Gastroesophageal sphincter (tissue), 4 donors: ENCODE measurements around the gene RPS14. TPM values are rescaled to one million over a fixed set of nuclear protein-coding genes. Genes with fewer than 3 reads are reported as not detected.

ENCODE experiments used
- ATAC-seq: fragments of 150-250 bp; one replicate; pipeline ENCODE4 v1.9.1; 2016; ENCODE audit warnings: mild to moderate bottlenecking, moderate library complexity
- H3K27ac ChIP-seq, 4 donors: fragments of 200-600 bp; sonication (generic) in 3 of 4; 1 replicate in 3 of 4; 2 replicates in 1 of 4; pipeline ENCODE4 v1.5.1; 2016 to 2019
- H3K27me3 ChIP-seq: fragments of 200-600 bp; sonication (generic); one replicate; pipeline ENCODE4 v1.5.1; 2019
- H3K36me3 ChIP-seq, 2 donors: fragments of 200-600 bp; sonication (generic); one replicate each; pipeline ENCODE4 v1.5.1; 2019; ENCODE audit warnings: control low read depth in 1 of 2
- H3K4me1 ChIP-seq, 3 donors: fragments of 200-600 bp; sonication (generic); 1 replicate in 2 of 3; 2 replicates in 1 of 3; pipeline ENCODE4 v1.5.1; 2016 to 2019; ENCODE audit warnings: control low read depth in 2 of 3
- H3K4me3 ChIP-seq, 2 donors: fragments of 200-600 bp; sonication (generic); one replicate each; pipeline ENCODE4 v1.5.1; 2019; ENCODE audit warnings: mild to moderate bottlenecking in 1 of 2, moderate library complexity in 1 of 2
- H3K9me3 ChIP-seq, 3 donors: fragments of 200-600 bp; sonication (generic); one replicate each; pipeline ENCODE4 v1.5.1; 2017 to 2019; ENCODE audit warnings: control low read depth in 2 of 3
- CTCF ChIP-seq, 4 experiments: fragments of 200-600 bp in 2 of 4; fragments of 450-650 bp in 2 of 4; sonication (generic) in 1 of 4; IDR thresholded peaks; one replicate each; pipeline ENCODE4 v1.5.1; 2017 to 2019; ENCODE audit warnings: antibody characterized with exemption in 4 of 4, mild to moderate bottlenecking in 2 of 4, moderate library complexity in 2 of 4
- EP300 ChIP-seq: sonication (generic); formaldehyde crosslinking; IDR thresholded peaks from one replicate; pipeline ENCODE4 v1.6.1; 2017; ENCODE audit warnings: antibody characterized with exemption, mild to moderate bottlenecking
- POLR2A ChIP-seq, 2 donors: fragments of 450-650 bp; IDR thresholded peaks; one replicate each; pipeline ENCODE4 v1.6.1; 2017; ENCODE audit warnings: antibody characterized with exemption in 2 of 2, mild to moderate bottlenecking in 2 of 2, moderate library complexity in 1 of 2
- POLR2AphosphoS5 ChIP-seq: sonication (generic); formaldehyde crosslinking; IDR thresholded peaks from one replicate; pipeline ENCODE4 v1.6.1; 2017; ENCODE audit warnings: antibody characterized with exemption
- WGBS, 2 donors: methylation state at CpG; one replicate each; pipeline ENCODE4 v1.1.5; 2018; ENCODE audit warnings: low coverage in 1 of 2; 5-methylcytosine and 5-hydroxymethylcytosine counted together
- total RNA-seq, 4 donors: library from RNA; depleted of rRNA; stranded (reverse); fragments of >200 nt; gene quantifications; one replicate each; pipeline ENCODE4 v1.1.0, GENCODE V29; 2016

RPS14 gene
- total RNA-seq, 4 donors from 2014 or later = 1,275 to 3,828 (median 2,502) TPM

GRCh38 chr5:150413176-150413901 is 36.2 kb downstream of the RPS14 start:
- peak overlapping the region; percentile 24 to 87 (median 80) for H3K27ac ChIP-seq
- no peak for ATAC-seq
- WGBS, 2 donors = 34 to 52% methylated on average over 10 of the region's 12 CpGs

GRCh38 chr5:150412319-150413175 is 37.0 kb downstream of the RPS14 start, which contains the start of gene CD74:
CD74 (minus strand) TSS chr5:150412910; CDS start chr5:150412749, 161 bp downstream.
- 11% methylated on average over 11 of the region's 20 CpGs; no CpG with 5 or more reads in 1 of the 2 donors for WGBS, 2 donors
- peak; percentile 77 for ATAC-seq
- TF ChIP-seq EP300 = no peak
- TF ChIP-seq POLR2A (IDR thresholded peaks at IDR 0.05) = peak; percentile 40 to 79
- TF ChIP-seq POLR2AphosphoS5 = peak; percentile 51
- Histone ChIP-seq H3K4me1 (peaks cover 2 to 48% (median 4%) of the 10 kb centered on the region in 3 donors), H3K9me3 (no peaks in the 10 kb centered on the region), H3K36me3 (no peaks in the 10 kb centered on the region), H3K27ac (peak within 1 kb of the TSS; percentile 24 to 87 (median 80)), H3K4me3 (peak within 1 kb of the TSS; percentile 46 to 52), H3K27me3 (no peaks in the 10 kb centered on the region)

More at GRCh38 chr5:150413176-150413901, 36.2 kb downstream of the RPS14 start:
- Histone ChIP-seq H3K36me3 (no peaks in the 10 kb centered on the region), H3K27me3 (no peaks in the 10 kb centered on the region), H3K4me1 (peaks cover 2 to 48% (median 4%) of the 10 kb centered on the region in 3 donors), H3K4me3 (peak overlapping the region; percentile 46 to 52), H3K9me3 (no peaks in the 10 kb centered on the region)
- no peak for TF ChIP-seq POLR2AphosphoS5
- TF ChIP-seq EP300 = no peak
- no peak for TF ChIP-seq CTCF (IDR thresholded peaks at IDR 0.05)
- no peak for TF ChIP-seq POLR2A (IDR thresholded peaks at IDR 0.05)

GRCh38 chr5:150411245-150411979 is 38.1 kb downstream of the RPS14 start:
- TF ChIP-seq CTCF (IDR thresholded peaks at IDR 0.05) (no peak), EP300 (no peak), POLR2AphosphoS5 (no peak), POLR2A (IDR thresholded peaks at IDR 0.05) (no peak)
- peak overlapping the region; percentile 46 to 52 for H3K4me3 ChIP-seq
- 69 to 74% methylated on average over 3 of the region's 5 CpGs for WGBS, 2 donors
- ATAC-seq = no peak
- peak overlapping the region; percentile 73 to 87 (median 80) for H3K27ac ChIP-seq
- H3K9me3 ChIP-seq = no peaks in the 10 kb centered on the region
- H3K27me3 ChIP-seq = no peaks in the 10 kb centered on the region
- peaks cover 0 to 2% of the 10 kb centered on the region in 2 donors for H3K36me3 ChIP-seq
- H3K4me1 ChIP-seq = peaks cover 2 to 48% (median 4%) of the 10 kb centered on the region in 3 donors

GRCh38 chr5:150410524-150411244 is 38.9 kb downstream of the RPS14 start:
- H3K36me3 ChIP-seq = peaks cover 0 to 6% of the 10 kb centered on the region in 2 donors
- no peaks in the 10 kb centered on the region for H3K9me3 ChIP-seq
- no peak for TF ChIP-seq CTCF (IDR thresholded peaks at IDR 0.05)
- TF ChIP-seq POLR2A (IDR thresholded peaks at IDR 0.05) = no peak
- no peak for TF ChIP-seq EP300
- no peak for TF ChIP-seq POLR2AphosphoS5
- H3K4me3 ChIP-seq = peak overlapping the region; percentile 46 to 52
- peaks cover 2 to 48% (median 4%) of the 10 kb centered on the region in 3 donors for H3K4me1 ChIP-seq
- no peaks in the 10 kb centered on the region for H3K27me3 ChIP-seq
- peak; percentile 67 for ATAC-seq
- peak overlapping the region; percentile 73 to 87 (median 80) for H3K27ac ChIP-seq
- WGBS, 2 donors = 5 to 10% methylated on average over 4 of the region's 4 CpGs
